ENCODE data around the gene SDK2. TPM values are rescaled to one million over a fixed set of nuclear protein-coding genes. Genes with fewer than 3 reads are reported as not detected.
A peak's percentile ranks its signal among the peaks of the same experiment; 100 is the strongest.

Gene SDK2
- total RNA-seq, 1 donor from 2014 or later = 1.4 TPM

DNA sequence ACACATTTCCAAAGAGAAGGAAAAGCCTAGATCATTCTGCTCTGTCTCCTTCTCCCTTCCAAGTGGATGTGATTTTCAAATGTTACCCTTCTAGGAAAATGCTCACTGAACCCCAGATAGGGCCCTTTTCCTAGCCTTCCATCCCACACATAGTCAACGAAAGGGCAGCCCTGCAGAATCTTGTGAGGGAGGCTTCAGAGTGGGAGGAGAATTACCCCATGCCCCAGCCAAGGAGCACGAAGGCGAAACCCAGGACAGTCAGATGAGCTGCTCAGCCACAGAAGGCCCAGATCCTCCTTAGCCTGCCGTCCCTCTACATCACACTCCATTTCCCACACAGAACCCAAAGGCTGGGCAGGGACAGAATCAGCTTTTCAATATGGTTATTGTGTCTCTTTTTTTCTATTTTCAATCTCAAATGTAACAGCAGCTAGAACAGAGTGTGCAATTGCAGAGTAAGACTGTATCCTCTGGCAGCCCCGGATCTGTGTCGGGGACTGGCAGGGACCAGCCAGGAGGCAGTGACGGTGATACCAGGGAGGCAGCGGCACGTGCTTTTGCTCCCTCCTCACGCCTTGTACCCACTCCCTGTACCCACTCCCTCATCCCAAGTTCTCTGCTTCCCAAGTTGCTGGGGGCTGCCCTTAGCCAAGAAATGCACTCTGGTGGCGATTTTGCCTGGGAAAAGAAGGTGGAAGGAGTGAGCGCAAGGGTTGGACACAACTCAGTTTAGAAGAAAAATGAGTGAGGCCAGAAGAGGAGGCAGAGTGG lies 3.7 kb upstream of the SDK2 start:
- Histone ChIP-seq H3K36me3 (no peaks in the 10 kb centered on the region), H3K9me3 (no peaks in the 10 kb centered on the region), H3K27ac (no peak overlapping the region), H3K4me3 (no peak overlapping the region), H3K27me3 (ENCODE audit: low read depth) (peaks cover 52% of the 10 kb centered on the region), H3K4me1 (peaks cover 21% of the 10 kb centered on the region)
- intact Hi-C loops (cut with DNase I) = no loop called here
- ATAC-seq (no peak), DNase-seq (no peak)
- no peak for TF ChIP-seq CTCF (IDR thresholded peaks at IDR 0.05)

- ATAC-seq (no peak), DNase-seq (no peak)
- intact Hi-C loops (cut with DNase I) = no loop called here
- peaks cover 59% of the 10 kb centered on the region for H3K27me3 ChIP-seq (ENCODE audit: low read depth)
- no peak overlapping the region for H3K4me3 ChIP-seq
- no peaks in the 10 kb centered on the region for H3K9me3 ChIP-seq
- TF ChIP-seq CTCF (IDR thresholded peaks at IDR 0.05) = no peak
- H3K36me3 ChIP-seq = no peaks in the 10 kb centered on the region
- no peak overlapping the region for H3K27ac ChIP-seq
- peaks cover 27% of the 10 kb centered on the region for H3K4me1 ChIP-seq
These were observed 3.1 kb upstream of the SDK2 start for GRCh38 chr17:73647301-73647695.

DNA sequence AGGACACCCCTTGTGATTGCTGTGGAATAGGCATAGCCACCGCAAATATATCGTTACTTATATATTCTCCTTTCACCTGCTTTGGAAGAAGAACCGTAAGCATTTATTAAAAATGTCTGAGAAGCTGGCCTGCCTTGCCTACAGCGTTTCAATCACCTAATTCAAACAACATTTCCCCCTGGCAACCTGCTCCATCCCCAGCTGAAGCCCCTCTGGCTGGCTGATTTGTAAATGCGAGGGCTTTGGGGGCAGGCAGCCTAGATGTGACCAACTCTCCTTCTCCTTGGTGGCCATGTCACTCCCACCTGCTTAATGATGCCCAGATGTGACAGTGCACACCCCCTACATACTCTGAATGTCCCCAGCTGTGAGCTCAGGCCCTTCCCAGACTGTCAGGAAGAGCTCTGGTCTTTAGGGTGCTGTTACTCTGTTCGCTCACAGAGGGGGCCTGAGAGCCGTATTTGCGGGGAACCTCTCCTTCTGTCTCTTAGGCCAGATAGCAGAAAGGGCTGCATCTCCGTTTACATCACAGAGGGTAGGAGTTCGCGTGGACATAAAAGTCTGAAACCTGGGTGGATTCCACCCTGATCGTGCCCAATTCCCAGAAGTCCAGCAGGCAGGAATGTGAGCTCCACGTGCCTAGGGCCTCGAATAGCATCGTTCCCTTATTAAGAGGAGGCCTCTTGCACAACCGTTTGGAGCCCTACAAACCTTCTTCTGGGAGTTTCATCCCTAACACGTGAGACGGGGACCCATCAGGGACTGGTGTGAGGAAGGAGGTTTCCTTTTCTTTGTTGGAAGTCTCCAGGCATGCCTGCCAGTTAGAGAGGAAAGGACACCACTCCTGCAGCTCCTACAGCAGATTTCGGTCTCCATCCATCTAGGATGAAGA lies 2.4 kb upstream of the SDK2 start:
- no peak for ATAC-seq
- H3K36me3 ChIP-seq = no peaks in the 10 kb centered on the region
- no peak overlapping the region for H3K4me3 ChIP-seq
- no peak for TF ChIP-seq CTCF (IDR thresholded peaks at IDR 0.05)
- peaks cover 27% of the 10 kb centered on the region for H3K4me1 ChIP-seq
- peaks cover 64% of the 10 kb centered on the region for H3K27me3 ChIP-seq (ENCODE audit: low read depth)
- intact Hi-C loops (cut with DNase I) = no loop called here
- DNase-seq = no peak
- H3K27ac ChIP-seq = no peak overlapping the region
- H3K9me3 ChIP-seq = no peaks in the 10 kb centered on the region

- DNase-seq = no peak
These were observed 1.0 kb upstream of the SDK2 start for GRCh38 chr17:73645050-73645871.

More at GRCh38 chr17:73645050-73645871, 1.0 kb upstream of the SDK2 start:
- Histone ChIP-seq H3K9me3 (no peaks in the 10 kb centered on the region), H3K4me3 (peak overlapping the region; percentile 52), H3K4me1 (peaks cover 27% of the 10 kb centered on the region), H3K36me3 (no peaks in the 10 kb centered on the region), H3K27me3 (ENCODE audit: low read depth) (peaks cover 76% of the 10 kb centered on the region), H3K27ac (no peak overlapping the region)
- intact Hi-C loops (cut with DNase I) = no loop called here
- TF ChIP-seq CTCF (IDR thresholded peaks at IDR 0.05) = no peak
- peak; percentile 50 to 67 for ATAC-seq
